HUES48 (cell line): ENCODE measurements around the gene PAFAH2.

Experiments used
- H3K27ac ChIP-seq: one replicate; pipeline ENCODE4 v1.7.0; 2013; ENCODE audit warnings: low read depth, low read length, inconsistent platforms
- H3K27me3 ChIP-seq: 2 replicates; pipeline ENCODE4 v1.6.1; 2013; ENCODE audit warnings: mild to moderate bottlenecking, low read length; ENCODE audit not compliant: control insufficient read depth, insufficient read depth
- H3K36me3 ChIP-seq: 2 replicates; pipeline ENCODE4 v1.6.1; 2013; ENCODE audit warnings: low read length; ENCODE audit not compliant: control insufficient read depth, insufficient read depth
- H3K4me1 ChIP-seq: 2 replicates; pipeline ENCODE4 v1.6.1; 2013; ENCODE audit warnings: mild to moderate bottlenecking, low read length; ENCODE audit not compliant: control insufficient read depth, insufficient read depth
- H3K4me3 ChIP-seq: 2 replicates; pipeline ENCODE4 v1.5.1; 2013; ENCODE audit warnings: mild to moderate bottlenecking, low read depth, low read length
- H3K9ac ChIP-seq: 2 replicates; pipeline ENCODE4 v1.6.1; 2013; ENCODE audit warnings: mild to moderate bottlenecking, low read depth, low read length, moderate library complexity
- H3K9me3 ChIP-seq: 2 replicates; pipeline ENCODE4 v1.6.1; 2013; ENCODE audit warnings: low read length; ENCODE audit not compliant: control insufficient read depth, insufficient read depth

PAFAH2 gene

GRCh38 chr1:25971811-25972180 lies 26.1 kb downstream of the PAFAH2 start:
- H3K27me3 ChIP-seq, result no peaks in the 10 kb centered on the region; the same call in 1 of the 2 replicates
- H3K4me1 ChIP-seq, result peaks cover 8% of the 10 kb centered on the region
- no peak overlapping the region for H3K4me3 ChIP-seq
- H3K9ac ChIP-seq, result no peak overlapping the region
- H3K9me3 ChIP-seq, result no peaks in the 10 kb centered on the region
- no peak overlapping the region for H3K27ac ChIP-seq
- peaks cover 39% of the 10 kb centered on the region for H3K36me3 ChIP-seq

- Histone ChIP-seq H3K27me3 (no peaks in the 10 kb centered on the region; the same call in 1 of the 2 replicates), H3K4me1 (peaks cover 8% of the 10 kb centered on the region), H3K4me3 (no peak overlapping the region), H3K9me3 (no peaks in the 10 kb centered on the region), H3K9ac (no peak overlapping the region; the same call in 1 of the 2 replicates), H3K27ac (no peak overlapping the region), H3K36me3 (peaks cover 39% of the 10 kb centered on the region)
Observed at GRCh38 chr1:25971066-25971810, 26.6 kb downstream of the PAFAH2 start.

- Histone ChIP-seq H3K4me1 (peaks cover 8% of the 10 kb centered on the region), H3K27me3 (no peaks in the 10 kb centered on the region; the same call in 1 of the 2 replicates), H3K9ac (no peak overlapping the region), H3K36me3 (peaks cover 16% of the 10 kb centered on the region), H3K27ac (no peak overlapping the region), H3K4me3 (no peak overlapping the region), H3K9me3 (no peaks in the 10 kb centered on the region)
Observed at GRCh38 chr1:25967308-25967707, 30.6 kb downstream of the PAFAH2 start.

- H3K4me3 ChIP-seq, result no peak overlapping the region
- H3K36me3 ChIP-seq, result peaks cover 28% of the 10 kb centered on the region
- H3K27me3 ChIP-seq, result no peaks in the 10 kb centered on the region
- H3K9ac ChIP-seq, result no peak overlapping the region
- H3K27ac ChIP-seq, result no peak overlapping the region
- peaks cover 2% of the 10 kb centered on the region; the same call in 1 of the 2 replicates for H3K4me1 ChIP-seq
- no peaks in the 10 kb centered on the region for H3K9me3 ChIP-seq
Observed at GRCh38 chr1:25959611-25960010, 38.3 kb downstream of the PAFAH2 start.

GRCh38 chr1:25958465-25958864 lies 39.4 kb downstream of the PAFAH2 start:
- no peaks in the 10 kb centered on the region for H3K9me3 ChIP-seq
- H3K4me1 ChIP-seq, result peaks cover 6% of the 10 kb centered on the region; the same call in 1 of the 2 replicates
- H3K4me3 ChIP-seq, result no peak overlapping the region
- peaks cover 25% of the 10 kb centered on the region for H3K36me3 ChIP-seq
- no peak overlapping the region for H3K9ac ChIP-seq
- H3K27ac ChIP-seq, result no peak overlapping the region
- no peaks in the 10 kb centered on the region for H3K27me3 ChIP-seq

GRCh38 chr1:25955553-25955952 lies 42.3 kb downstream of the PAFAH2 start:
- Histone ChIP-seq H3K4me1 (peaks cover 6% of the 10 kb centered on the region; the same call in 1 of the 2 replicates), H3K27me3 (no peaks in the 10 kb centered on the region), H3K9ac (no peak overlapping the region), H3K4me3 (no peak overlapping the region), H3K9me3 (no peaks in the 10 kb centered on the region), H3K36me3 (peaks cover 9% of the 10 kb centered on the region; the same call in 1 of the 2 replicates), H3K27ac (no peak overlapping the region)

- Histone ChIP-seq H3K36me3 (peaks cover 3% of the 10 kb centered on the region; the same call in 1 of the 2 replicates), H3K4me1 (peaks cover 6% of the 10 kb centered on the region; the same call in 1 of the 2 replicates), H3K27ac (no peak overlapping the region), H3K27me3 (no peaks in the 10 kb centered on the region), H3K9me3 (no peaks in the 10 kb centered on the region), H3K4me3 (no peak overlapping the region), H3K9ac (no peak overlapping the region)
Observed at GRCh38 chr1:25954282-25954938, 43.5 kb downstream of the PAFAH2 start.

- H3K9ac ChIP-seq, result no peak overlapping the region
- H3K36me3 ChIP-seq, result no peaks in the 10 kb centered on the region
- no peak overlapping the region for H3K27ac ChIP-seq
- H3K27me3 ChIP-seq, result no peaks in the 10 kb centered on the region
- no peak overlapping the region for H3K4me3 ChIP-seq
- H3K9me3 ChIP-seq, result no peaks in the 10 kb centered on the region
- H3K4me1 ChIP-seq, result peaks cover 6% of the 10 kb centered on the region; the same call in 1 of the 2 replicates
Observed at GRCh38 chr1:25952841-25953401, 44.9 kb downstream of the PAFAH2 start.

GRCh38 chr1:25948641-25949040 lies 49.2 kb downstream of the PAFAH2 start:
- no peak overlapping the region for H3K4me3 ChIP-seq
- H3K36me3 ChIP-seq, result no peaks in the 10 kb centered on the region
- no peak overlapping the region for H3K9ac ChIP-seq
- H3K9me3 ChIP-seq, result no peaks in the 10 kb centered on the region
- no peak overlapping the region for H3K27ac ChIP-seq
- no peaks in the 10 kb centered on the region for H3K4me1 ChIP-seq
- H3K27me3 ChIP-seq, result no peaks in the 10 kb centered on the region

- Histone ChIP-seq H3K36me3 (no peaks in the 10 kb centered on the region), H3K27ac (no peak overlapping the region)
Observed at GRCh38 chr1:25947027-25947426, 50.8 kb downstream of the PAFAH2 start.

GRCh38 chr1:25945761-25946160 lies 52.1 kb downstream of the PAFAH2 start:
- no peaks in the 10 kb centered on the region for H3K36me3 ChIP-seq
- no peaks in the 10 kb centered on the region for H3K9me3 ChIP-seq
- no peak overlapping the region for H3K27ac ChIP-seq
- H3K9ac ChIP-seq, result no peak overlapping the region
- no peaks in the 10 kb centered on the region for H3K27me3 ChIP-seq
- no peak overlapping the region for H3K4me3 ChIP-seq
- H3K4me1 ChIP-seq, result no peaks in the 10 kb centered on the region

More at GRCh38 chr1:25947027-25947426, 50.8 kb downstream of the PAFAH2 start:
- Histone ChIP-seq H3K4me3 (no peak overlapping the region), H3K9ac (no peak overlapping the region), H3K9me3 (no peaks in the 10 kb centered on the region), H3K4me1 (no peaks in the 10 kb centered on the region), H3K27me3 (no peaks in the 10 kb centered on the region)
